ENCODE measurements around the gene KRT37.

The KRT37 gene

GRCh38 chr17:41420134-41420533 lies 4.3 kb downstream of the KRT37 start:
- WGBS (ENCODE audit: insufficient coverage, insufficient read length), result no CpG with 5 or more reads among the region's 4 CpGs
- no peak for DNase-seq (ENCODE audit: low read depth, low spot score)
- Histone ChIP-seq H3K27ac (ENCODE audit: low read length) (no peak overlapping the region), H3K4me3 (ENCODE audit: low read length) (no peak overlapping the region), H3K9me3 (ENCODE audit: control insufficient read depth, insufficient read depth, low read length) (no peaks in the 10 kb centered on the region), H3K36me3 (ENCODE audit: control insufficient read depth, insufficient read depth, low read length) (no peaks in the 10 kb centered on the region), H3K4me1 (ENCODE audit: control insufficient read depth, insufficient read depth, low read length) (no peaks in the 10 kb centered on the region; the same call in 1 of the 2 replicates), H3K27me3 (ENCODE audit: control insufficient read depth, insufficient read depth, low read length) (no peaks in the 10 kb centered on the region)

DNA sequence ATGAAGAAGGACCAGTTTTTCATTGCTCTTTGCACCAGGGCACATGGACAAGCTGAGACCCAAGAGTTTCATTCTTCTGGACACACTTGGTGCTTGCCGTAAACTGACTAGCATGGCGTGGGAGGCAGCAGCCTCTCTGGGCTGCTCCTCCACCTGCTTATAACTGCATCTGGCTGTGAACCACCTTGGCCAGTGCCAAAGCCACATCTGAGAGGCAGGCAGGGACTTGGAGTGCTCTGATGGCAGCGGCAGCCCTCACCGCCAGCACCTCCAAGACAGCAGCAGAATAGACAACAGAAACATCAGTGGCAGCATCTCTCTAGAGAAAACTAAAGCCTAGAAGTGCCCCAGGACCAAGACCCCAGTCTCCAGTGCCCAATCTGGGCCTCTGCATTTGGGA lies 4.7 kb downstream of the KRT37 start:
- no peaks in the 10 kb centered on the region for H3K27me3 ChIP-seq (ENCODE audit: control insufficient read depth, insufficient read depth, low read length)
- H3K4me1 ChIP-seq (ENCODE audit: control insufficient read depth, insufficient read depth, low read length), result no peaks in the 10 kb centered on the region; the same call in 1 of the 2 replicates
- no peak overlapping the region for H3K27ac ChIP-seq (ENCODE audit: low read length)
- no peaks in the 10 kb centered on the region for H3K9me3 ChIP-seq (ENCODE audit: control insufficient read depth, insufficient read depth, low read length)
- H3K4me3 ChIP-seq (ENCODE audit: low read length), result no peak overlapping the region
- H3K36me3 ChIP-seq (ENCODE audit: control insufficient read depth, insufficient read depth, low read length), result no peaks in the 10 kb centered on the region
- no peak for DNase-seq (ENCODE audit: low read depth, low spot score)
- WGBS (ENCODE audit: insufficient coverage, insufficient read length), result no CpG with 5 or more reads among the region's 4 CpGs

GRCh38 chr17:41418116-41418860 lies 6.1 kb downstream of the KRT37 start:
- H3K4me1 ChIP-seq (ENCODE audit: control insufficient read depth, insufficient read depth, low read length), result peaks cover 1% of the 10 kb centered on the region; the same call in 1 of the 2 replicates
- WGBS (ENCODE audit: insufficient coverage, insufficient read length), result no CpG with 5 or more reads among the region's 7 CpGs
- no peaks in the 10 kb centered on the region for H3K27me3 ChIP-seq (ENCODE audit: control insufficient read depth, insufficient read depth, low read length)
- no peaks in the 10 kb centered on the region for H3K9me3 ChIP-seq (ENCODE audit: control insufficient read depth, insufficient read depth, low read length)
- no peak overlapping the region for H3K4me3 ChIP-seq (ENCODE audit: low read length)
- no peak overlapping the region for H3K27ac ChIP-seq (ENCODE audit: low read length)
- H3K36me3 ChIP-seq (ENCODE audit: control insufficient read depth, insufficient read depth, low read length), result no peaks in the 10 kb centered on the region
- DNase-seq (ENCODE audit: low read depth, low spot score), result no peak

DNA sequence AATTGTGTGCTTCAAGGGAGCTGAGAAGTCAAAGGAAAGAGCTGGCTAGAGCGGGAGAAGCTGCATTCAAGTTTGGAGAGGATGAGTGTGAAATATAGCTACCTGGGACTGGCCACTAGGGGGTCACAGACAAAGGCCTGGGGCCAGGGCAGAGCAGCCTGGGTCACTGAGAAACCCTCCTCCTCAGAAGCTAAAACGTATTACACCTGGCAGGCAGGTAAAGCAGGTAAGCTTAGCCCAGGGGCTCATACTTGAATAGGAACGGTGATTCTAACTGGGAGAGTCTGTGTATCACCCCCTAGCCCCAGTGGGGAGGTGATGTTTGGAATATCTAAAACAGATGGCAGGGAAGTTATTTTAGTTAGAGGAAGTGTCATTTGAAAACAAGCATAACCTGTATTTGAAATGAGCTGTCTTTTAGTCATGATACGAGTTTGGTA lies 6.8 kb downstream of the KRT37 start:
- peaks cover 1% of the 10 kb centered on the region; the same call in 1 of the 2 replicates for H3K4me1 ChIP-seq (ENCODE audit: control insufficient read depth, insufficient read depth, low read length)
- H3K4me3 ChIP-seq (ENCODE audit: low read length), result no peak overlapping the region
- no peaks in the 10 kb centered on the region for H3K36me3 ChIP-seq (ENCODE audit: control insufficient read depth, insufficient read depth, low read length)
- DNase-seq (ENCODE audit: low read depth, low spot score), result peak; percentile 29
- no peaks in the 10 kb centered on the region for H3K9me3 ChIP-seq (ENCODE audit: control insufficient read depth, insufficient read depth, low read length)
- WGBS (ENCODE audit: insufficient coverage, insufficient read length), result no CpG with 5 or more reads among the region's 4 CpGs
- no peaks in the 10 kb centered on the region for H3K27me3 ChIP-seq (ENCODE audit: control insufficient read depth, insufficient read depth, low read length)
- no peak overlapping the region for H3K27ac ChIP-seq (ENCODE audit: low read length)

- WGBS (ENCODE audit: insufficient coverage, insufficient read length), result no CpG with 5 or more reads among the region's 6 CpGs
- H3K9me3 ChIP-seq (ENCODE audit: control insufficient read depth, insufficient read depth, low read length), result no peaks in the 10 kb centered on the region
- no peaks in the 10 kb centered on the region for H3K27me3 ChIP-seq (ENCODE audit: control insufficient read depth, insufficient read depth, low read length)
- H3K36me3 ChIP-seq (ENCODE audit: control insufficient read depth, insufficient read depth, low read length), result no peaks in the 10 kb centered on the region
- no peak for DNase-seq (ENCODE audit: low read depth, low spot score)
- H3K27ac ChIP-seq (ENCODE audit: low read length), result no peak overlapping the region
- no peak overlapping the region for H3K4me3 ChIP-seq (ENCODE audit: low read length)
- H3K4me1 ChIP-seq (ENCODE audit: control insufficient read depth, insufficient read depth, low read length), result peaks cover 1% of the 10 kb centered on the region; the same call in 1 of the 2 replicates
These were observed 7.3 kb downstream of the KRT37 start for GRCh38 chr17:41417127-41417526.

DNA sequence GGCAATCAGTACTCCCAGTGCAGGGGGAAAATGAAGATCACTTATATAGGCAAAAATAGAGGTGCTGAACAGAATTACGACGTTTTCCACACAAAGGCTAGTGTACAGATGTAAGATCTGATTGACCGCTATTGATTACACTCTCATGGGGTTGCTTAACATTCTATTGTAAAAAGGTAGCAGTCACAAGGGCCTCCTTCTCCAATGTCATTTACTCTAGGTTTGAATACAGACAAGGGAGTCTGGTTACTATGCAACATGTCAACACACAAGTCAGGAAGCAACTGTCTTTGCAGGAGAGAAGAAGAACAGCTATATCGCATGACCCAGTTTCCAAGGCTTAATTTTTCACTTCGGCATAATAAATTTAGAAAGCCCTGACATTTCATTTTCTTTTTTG lies 7.9 kb downstream of the KRT37 start:
- no peak for DNase-seq (ENCODE audit: low read depth, low spot score)
- WGBS (ENCODE audit: insufficient coverage, insufficient read length), result no CpG with 5 or more reads among the region's 5 CpGs
- no peaks in the 10 kb centered on the region for H3K27me3 ChIP-seq (ENCODE audit: control insufficient read depth, insufficient read depth, low read length)
- no peak overlapping the region for H3K27ac ChIP-seq (ENCODE audit: low read length)
- H3K4me1 ChIP-seq (ENCODE audit: control insufficient read depth, insufficient read depth, low read length), result peaks cover 1% of the 10 kb centered on the region; the same call in 1 of the 2 replicates
- no peaks in the 10 kb centered on the region for H3K9me3 ChIP-seq (ENCODE audit: control insufficient read depth, insufficient read depth, low read length)
- H3K4me3 ChIP-seq (ENCODE audit: low read length), result no peak overlapping the region
- H3K36me3 ChIP-seq (ENCODE audit: control insufficient read depth, insufficient read depth, low read length), result no peaks in the 10 kb centered on the region

- no peak overlapping the region for H3K27ac ChIP-seq (ENCODE audit: low read length)
These were observed 8.5 kb downstream of the KRT37 start for GRCh38 chr17:41415833-41416335.

GRCh38 chr17:41415411-41415810 lies 9.0 kb downstream of the KRT37 start:
- peaks cover 1% of the 10 kb centered on the region; the same call in 1 of the 2 replicates for H3K4me1 ChIP-seq (ENCODE audit: control insufficient read depth, insufficient read depth, low read length)
- no peaks in the 10 kb centered on the region for H3K9me3 ChIP-seq (ENCODE audit: control insufficient read depth, insufficient read depth, low read length)
- H3K27ac ChIP-seq (ENCODE audit: low read length), result no peak overlapping the region
- no CpG with 5 or more reads among the region's 4 CpGs for WGBS (ENCODE audit: insufficient coverage, insufficient read length)
- no peaks in the 10 kb centered on the region for H3K36me3 ChIP-seq (ENCODE audit: control insufficient read depth, insufficient read depth, low read length)
- H3K27me3 ChIP-seq (ENCODE audit: control insufficient read depth, insufficient read depth, low read length), result no peaks in the 10 kb centered on the region
- no peak for DNase-seq (ENCODE audit: low read depth, low spot score)
- H3K4me3 ChIP-seq (ENCODE audit: low read length), result no peak overlapping the region

More at GRCh38 chr17:41415833-41416335, 8.5 kb downstream of the KRT37 start:
- DNase-seq (ENCODE audit: low read depth, low spot score), result no peak
- Histone ChIP-seq H3K27me3 (ENCODE audit: control insufficient read depth, insufficient read depth, low read length) (no peaks in the 10 kb centered on the region), H3K4me1 (ENCODE audit: control insufficient read depth, insufficient read depth, low read length) (peaks cover 1% of the 10 kb centered on the region; the same call in 1 of the 2 replicates), H3K4me3 (ENCODE audit: low read length) (no peak overlapping the region), H3K9me3 (ENCODE audit: control insufficient read depth, insufficient read depth, low read length) (no peaks in the 10 kb centered on the region), H3K36me3 (ENCODE audit: control insufficient read depth, insufficient read depth, low read length) (no peaks in the 10 kb centered on the region)
- WGBS (ENCODE audit: insufficient coverage, insufficient read length), result no CpG with 5 or more reads among the region's 3 CpGs

GRCh38 chr17:41413982-41414381 lies 10.4 kb downstream of the KRT37 start:
- WGBS (ENCODE audit: insufficient coverage, insufficient read length), result no CpG with 5 or more reads among the region's 2 CpGs
- H3K27ac ChIP-seq (ENCODE audit: low read length), result no peak overlapping the region
- H3K9me3 ChIP-seq (ENCODE audit: control insufficient read depth, insufficient read depth, low read length), result no peaks in the 10 kb centered on the region
- peaks cover 1% of the 10 kb centered on the region; the same call in 1 of the 2 replicates for H3K4me1 ChIP-seq (ENCODE audit: control insufficient read depth, insufficient read depth, low read length)
- H3K36me3 ChIP-seq (ENCODE audit: control insufficient read depth, insufficient read depth, low read length), result no peaks in the 10 kb centered on the region
- no peak for DNase-seq (ENCODE audit: low read depth, low spot score)
- no peaks in the 10 kb centered on the region for H3K27me3 ChIP-seq (ENCODE audit: control insufficient read depth, insufficient read depth, low read length)
- no peak overlapping the region for H3K4me3 ChIP-seq (ENCODE audit: low read length)

- no peak overlapping the region for H3K4me3 ChIP-seq (ENCODE audit: low read length)
- H3K9me3 ChIP-seq (ENCODE audit: control insufficient read depth, insufficient read depth, low read length), result no peaks in the 10 kb centered on the region
- no peaks in the 10 kb centered on the region for H3K27me3 ChIP-seq (ENCODE audit: control insufficient read depth, insufficient read depth, low read length)
- no CpG with 5 or more reads among the region's 5 CpGs for WGBS (ENCODE audit: insufficient coverage, insufficient read length)
- H3K36me3 ChIP-seq (ENCODE audit: control insufficient read depth, insufficient read depth, low read length), result no peaks in the 10 kb centered on the region
- peaks cover 1% of the 10 kb centered on the region; the same call in 1 of the 2 replicates for H3K4me1 ChIP-seq (ENCODE audit: control insufficient read depth, insufficient read depth, low read length)
- no peak overlapping the region for H3K27ac ChIP-seq (ENCODE audit: low read length)
- peak; percentile 18 for DNase-seq (ENCODE audit: low read depth, low spot score)
These were observed 10.9 kb downstream of the KRT37 start for GRCh38 chr17:41413353-41413957.
